Measurements from ENCODE around the gene BYSL.
"Not testable (repeated sequence)": the region's sequence is repeated elsewhere in the genome, so short reads cannot be mapped to it uniquely, and the experiment has no call there.

The BYSL gene

GRCh38 chr6:41942067-41942851, 21.0 kb downstream of the BYSL start:
- no peak for DNase-seq

- not testable (repeated sequence) for DNase-seq
These were observed 21.6 kb downstream of the BYSL start for GRCh38 chr6:41942882-41943281.

- no peak for DNase-seq
These were observed 22.2 kb downstream of the BYSL start for GRCh38 chr6:41943456-41943855.

- no peak for DNase-seq
These were observed 26.4 kb downstream of the BYSL start for GRCh38 chr6:41947581-41948220.

GRCh38 chr6:41954668-41955067, 33.4 kb downstream of the BYSL start:
- DNase-seq, result no peak

- DNase-seq, result no peak
These were observed 34.1 kb downstream of the BYSL start for GRCh38 chr6:41955412-41955811.

GRCh38 chr6:41957117-41957516, 35.8 kb downstream of the BYSL start:
- DNase-seq, result no peak

GRCh38 chr6:41958022-41958856, 36.9 kb downstream of the BYSL start:
- DNase-seq, result no peak

- no peak for DNase-seq
These were observed 38.7 kb downstream of the BYSL start for GRCh38 chr6:41960028-41960427.

GRCh38 chr6:41963371-41963770, 42.1 kb downstream of the BYSL start:
- DNase-seq, result no peak

- DNase-seq, result no peak
These were observed 43.0 kb downstream of the BYSL start for GRCh38 chr6:41964201-41964887.

GRCh38 chr6:41965429-41966213, 44.3 kb downstream of the BYSL start:
- no peak for DNase-seq

GRCh38 chr6:41966214-41966920, 45.1 kb downstream of the BYSL start:
- DNase-seq, result no peak

GRCh38 chr6:41966961-41967311, 45.6 kb downstream of the BYSL start:
- DNase-seq, result peak; percentile 18

GRCh38 chr6:41967312-41968287, 46.3 kb downstream of the BYSL start:
- no peak for DNase-seq

GRCh38 chr6:41970436-41970846, 49.1 kb downstream of the BYSL start:
- no peak for DNase-seq

- no peak for DNase-seq
These were observed 51.5 kb downstream of the BYSL start for GRCh38 chr6:41972826-41973225.

- no peak for DNase-seq
These were observed 53.1 kb downstream of the BYSL start for GRCh38 chr6:41974281-41974825.

GRCh38 chr6:41975276-41975675, 54.0 kb downstream of the BYSL start:
- no peak for DNase-seq
